Measurements from ENCODE around the gene PRKCD. TPM values are rescaled to one million over a fixed set of nuclear protein-coding genes. Genes with fewer than 3 reads are reported as not detected.
A peak's percentile ranks its signal among the peaks of the same experiment; 100 is the strongest.

Gene PRKCD
- total RNA-seq, 1 donor from 2014 or later = 17.1 TPM

- peaks cover 11% of the 10 kb centered on the region for H3K36me3 Mint-ChIP-seq (ENCODE audit: low read depth)
- peak overlapping the region; percentile 49 for H3K27ac Mint-ChIP-seq (ENCODE audit: unreplicated experiment)
These were observed 80.3 kb downstream of the PRKCD start for GRCh38 chr3:53240989-53241972.

GRCh38 chr3:53242155-53242554, 81.1 kb downstream of the PRKCD start:
- H3K36me3 Mint-ChIP-seq (ENCODE audit: low read depth) = peaks cover 7% of the 10 kb centered on the region
- TF ChIP-seq CTCF (IDR thresholded peaks at IDR 0.05) = no peak
- peak overlapping the region; percentile 5 for H3K4me3 Mint-ChIP-seq (ENCODE audit: unreplicated experiment)
- no peaks in the 10 kb centered on the region for H3K27me3 Mint-ChIP-seq (ENCODE audit: low read depth)
- H3K4me1 Mint-ChIP-seq (ENCODE audit: low read depth) = peaks cover 59% of the 10 kb centered on the region
- H3K27ac Mint-ChIP-seq (ENCODE audit: unreplicated experiment) = peak overlapping the region; percentile 73
- no peak for DNase-seq (ENCODE audit: low spot score)
- no peaks in the 10 kb centered on the region for H3K9me3 Mint-ChIP-seq (ENCODE audit: low read depth)

More at GRCh38 chr3:53240989-53241972, 80.3 kb downstream of the PRKCD start:
- Mint-ChIP-seq H3K9me3 (ENCODE audit: low read depth) (no peaks in the 10 kb centered on the region), H3K4me3 (ENCODE audit: unreplicated experiment) (no peak overlapping the region), H3K4me1 (ENCODE audit: low read depth) (peaks cover 68% of the 10 kb centered on the region), H3K27me3 (ENCODE audit: low read depth) (no peaks in the 10 kb centered on the region)
- TF ChIP-seq CTCF (IDR thresholded peaks at IDR 0.05) = no peak
- no peak for DNase-seq (ENCODE audit: low spot score)

Other genes with a start within 250 kb of the PRKCD start
- gene SFMBT1, start 115.1 kb upstream of the PRKCD start, total RNA-seq = 8.4 to 9.0 TPM (median 8.4 TPM) in 3 replicates
- 13.9 to 19.3 TPM (median 14.8 TPM) in 3 replicates for gene RFT1, start 30.8 kb upstream of the PRKCD start, total RNA-seq
- gene TKT, start 94.8 kb downstream of the PRKCD start, total RNA-seq = 165 to 299 TPM (median 169 TPM) in 3 replicates
- 15.6 to 17.7 TPM (median 17.2 TPM) in 3 replicates for gene DCP1A, start 186.3 kb downstream of the PRKCD start, total RNA-seq

Data from chondrocyte (in vitro differentiated cells).